IMR-90 (cell line): ENCODE data around the gene SPRED3.

Experiments
- CEBPB ChIP-seq: IDR thresholded peaks from 2 replicates; pipeline ENCODE4 v1.6.1; 2012; ENCODE audit warnings: low read depth, low read length, improper control_type of control experiment
- CHD1 ChIP-seq: IDR thresholded peaks from 2 replicates; pipeline ENCODE4 v1.6.1; 2012; ENCODE audit warnings: low read depth, low read length, improper control_type of control experiment
- MAFK ChIP-seq: IDR thresholded peaks from 2 replicates; pipeline ENCODE4 v1.6.1; 2012; ENCODE audit warnings: low read depth, low read length, improper control_type of control experiment
- POLR2A ChIP-seq: IDR thresholded peaks from 2 replicates; pipeline ENCODE4 v1.6.1; 2012; ENCODE audit warnings: mild to moderate bottlenecking, low read depth, low read length
- TF ChIP-seq, protein P1 (sequence below): conservative IDR thresholded peaks from 2 replicates; pipeline ENCODE4 v1.5.1; 2012; ENCODE audit warnings: mild to moderate bottlenecking, low read depth, low read length, improper control_type of control experiment
- TF ChIP-seq, protein P2 (sequence below): fragments of 150-350 bp; IDR thresholded peaks from 2 replicates; pipeline ENCODE4 v1.6.1; 2017; ENCODE audit warnings: mild to moderate bottlenecking, antibody characterized with exemption, low read length, low read depth

GRCh38 chr19:38400361-38400760 is 11.9 kb downstream of the SPRED3 start:
- TF ChIP-seq CHD1 (no peak), MAFK (no peak), CEBPB (no peak), POLR2A (no peak)
- TF ChIP-seq, protein P1, sequence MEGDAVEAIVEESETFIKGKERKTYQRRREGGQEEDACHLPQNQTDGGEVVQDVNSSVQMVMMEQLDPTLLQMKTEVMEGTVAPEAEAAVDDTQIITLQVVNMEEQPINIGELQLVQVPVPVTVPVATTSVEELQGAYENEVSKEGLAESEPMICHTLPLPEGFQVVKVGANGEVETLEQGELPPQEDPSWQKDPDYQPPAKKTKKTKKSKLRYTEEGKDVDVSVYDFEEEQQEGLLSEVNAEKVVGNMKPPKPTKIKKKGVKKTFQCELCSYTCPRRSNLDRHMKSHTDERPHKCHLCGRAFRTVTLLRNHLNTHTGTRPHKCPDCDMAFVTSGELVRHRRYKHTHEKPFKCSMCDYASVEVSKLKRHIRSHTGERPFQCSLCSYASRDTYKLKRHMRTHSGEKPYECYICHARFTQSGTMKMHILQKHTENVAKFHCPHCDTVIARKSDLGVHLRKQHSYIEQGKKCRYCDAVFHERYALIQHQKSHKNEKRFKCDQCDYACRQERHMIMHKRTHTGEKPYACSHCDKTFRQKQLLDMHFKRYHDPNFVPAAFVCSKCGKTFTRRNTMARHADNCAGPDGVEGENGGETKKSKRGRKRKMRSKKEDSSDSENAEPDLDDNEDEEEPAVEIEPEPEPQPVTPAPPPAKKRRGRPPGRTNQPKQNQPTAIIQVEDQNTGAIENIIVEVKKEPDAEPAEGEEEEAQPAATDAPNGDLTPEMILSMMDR = no peak
- TF ChIP-seq, protein P2, sequence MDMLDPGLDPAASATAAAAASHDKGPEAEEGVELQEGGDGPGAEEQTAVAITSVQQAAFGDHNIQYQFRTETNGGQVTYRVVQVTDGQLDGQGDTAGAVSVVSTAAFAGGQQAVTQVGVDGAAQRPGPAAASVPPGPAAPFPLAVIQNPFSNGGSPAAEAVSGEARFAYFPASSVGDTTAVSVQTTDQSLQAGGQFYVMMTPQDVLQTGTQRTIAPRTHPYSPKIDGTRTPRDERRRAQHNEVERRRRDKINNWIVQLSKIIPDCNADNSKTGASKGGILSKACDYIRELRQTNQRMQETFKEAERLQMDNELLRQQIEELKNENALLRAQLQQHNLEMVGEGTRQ = 0 out of 2 replicates have a peak, but pooled peaks have one; percentile 27
